GM21515 (cell line): ENCODE measurements around the gene WNT7B.

Experiments used
- ATAC-seq: cut with Tn5 transposase; IDR thresholded peaks from one replicate; pipeline ENCODE4 v1.9.1; 2021; ENCODE audit not compliant: unreplicated experiment

Gene WNT7B

GRCh38 chr22:45879552-45879949 is 97.4 kb downstream of the WNT7B start:
- ATAC-seq = no peak

GRCh38 chr22:45878901-45879551 is 97.9 kb downstream of the WNT7B start:
- no peak for ATAC-seq

- ATAC-seq = no peak
Measured at GRCh38 chr22:45878051-45878781, 98.7 kb downstream of the WNT7B start.

GRCh38 chr22:45877651-45878050 is 99.3 kb downstream of the WNT7B start:
- no peak for ATAC-seq

GRCh38 chr22:45877036-45877380 is 100.0 kb downstream of the WNT7B start:
- ATAC-seq = no peak

- ATAC-seq = no peak
Measured at GRCh38 chr22:45876136-45877035, 100.6 kb downstream of the WNT7B start.

GRCh38 chr22:45872659-45873263 is 104.2 kb downstream of the WNT7B start:
- no peak for ATAC-seq

GRCh38 chr22:45871721-45872120 is 105.2 kb downstream of the WNT7B start:
- ATAC-seq = no peak
